HG03520 (cell line): ENCODE results near the gene SZRD1.
A peak's percentile ranks its signal among the peaks of the same experiment; 100 is the strongest.
"Not testable (repeated sequence)": the region's sequence is repeated elsewhere in the genome, so short reads cannot be mapped to it uniquely, and the experiment has no call there.

ENCODE experiments used
- ATAC-seq: cut with Tn5 transposase; IDR thresholded peaks from one replicate; pipeline ENCODE4 v1.9.1; 2021; ENCODE audit warnings: mild to moderate bottlenecking, moderate library complexity; ENCODE audit not compliant: unreplicated experiment

SZRD1 gene

GRCh38 chr1:16366722-16367257, at the start of gene SZRD1:
Gene SZRD1 (plus strand): TSS chr1:16367242. CDS start chr1:16367258, 16 bp downstream.
- peak; percentile 75 for ATAC-seq

DNA sequence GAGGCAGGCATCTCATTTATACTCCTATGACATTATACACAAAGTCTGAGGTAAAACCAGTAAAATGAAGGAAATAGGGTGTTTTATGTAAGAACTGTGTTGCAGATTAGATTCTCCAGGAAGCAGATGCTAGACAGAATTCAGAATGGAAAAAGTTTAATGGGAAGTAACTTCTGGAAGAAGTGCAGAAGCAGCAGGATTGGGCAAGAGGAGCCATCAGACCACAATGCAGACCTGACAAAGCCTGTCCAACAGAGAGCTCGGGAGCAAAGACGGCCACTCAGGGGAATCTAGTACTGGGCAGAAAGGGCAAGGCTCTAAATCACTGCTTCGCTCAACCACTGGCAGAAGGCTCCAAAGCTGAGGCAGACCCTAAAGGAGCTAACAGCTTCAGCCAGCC, 48.5 kb upstream of the SZRD1 start:
- no peak for ATAC-seq

- ATAC-seq, result no peak
These were observed 45.7 kb upstream of the SZRD1 start for GRCh38 chr1:16321176-16321867.

- ATAC-seq, result no peak
These were observed 42.6 kb upstream of the SZRD1 start for GRCh38 chr1:16324456-16324890.

GRCh38 chr1:16326833-16327404, 40.1 kb upstream of the SZRD1 start:
- ATAC-seq, result no peak

GRCh38 chr1:16334655-16335340, 32.2 kb upstream of the SZRD1 start:
- no peak for ATAC-seq

GRCh38 chr1:16338961-16339360, 28.1 kb upstream of the SZRD1 start:
- no peak for ATAC-seq

DNA sequence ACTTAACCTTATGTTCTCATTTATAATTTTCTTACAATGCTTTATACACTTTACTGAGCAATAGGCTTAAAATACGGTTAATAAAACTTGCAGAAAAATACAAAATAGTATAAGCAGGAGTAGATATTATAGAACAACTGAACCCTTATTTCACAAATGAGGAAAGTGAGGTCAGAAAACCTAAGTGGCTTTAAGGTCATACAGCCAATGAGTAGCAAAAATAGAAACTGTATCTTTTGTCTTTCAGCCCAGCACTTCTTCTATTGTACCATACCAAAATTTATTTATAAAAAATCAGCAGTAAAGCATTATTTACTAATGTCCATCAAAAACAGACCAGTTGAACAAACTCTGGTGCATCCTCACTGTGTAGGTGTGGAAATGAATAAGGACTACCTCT, 26.4 kb upstream of the SZRD1 start:
- ATAC-seq, result no peak

DNA sequence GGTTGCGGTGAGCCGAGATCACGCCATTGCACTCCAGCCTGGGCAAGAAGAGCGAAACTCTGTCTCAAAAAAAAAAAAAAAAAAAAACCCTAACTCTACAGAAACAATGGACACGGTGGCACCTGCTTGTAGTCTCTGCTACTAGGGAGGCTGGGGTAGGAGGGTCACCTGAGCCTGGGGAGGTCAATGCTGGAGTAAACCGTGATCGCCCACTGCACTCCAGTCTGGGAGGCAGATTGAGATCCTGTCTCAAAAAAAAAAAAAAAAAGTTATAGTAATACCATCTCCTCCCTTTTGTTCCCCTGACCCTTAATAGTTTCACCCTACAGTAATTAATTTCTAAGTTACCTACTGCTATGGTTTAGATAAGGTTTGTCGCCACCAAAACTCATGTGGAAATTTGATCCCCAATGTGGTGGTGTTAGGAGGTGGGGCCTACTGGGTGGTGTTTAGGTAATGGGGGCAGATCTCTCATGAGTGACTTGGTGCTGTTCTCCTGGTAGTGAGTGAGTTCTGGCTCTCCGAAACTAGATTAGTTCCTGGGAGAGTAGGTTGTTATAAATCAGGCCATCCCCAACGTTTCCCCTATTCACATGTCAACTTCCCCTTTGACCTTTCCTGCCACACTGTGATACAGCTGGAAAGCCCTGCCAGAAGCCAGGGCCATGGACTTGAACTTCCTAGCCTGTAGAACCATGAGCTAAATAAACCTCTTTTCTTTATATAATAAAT, 24.5 kb upstream of the SZRD1 start:
- no peak for ATAC-seq

DNA sequence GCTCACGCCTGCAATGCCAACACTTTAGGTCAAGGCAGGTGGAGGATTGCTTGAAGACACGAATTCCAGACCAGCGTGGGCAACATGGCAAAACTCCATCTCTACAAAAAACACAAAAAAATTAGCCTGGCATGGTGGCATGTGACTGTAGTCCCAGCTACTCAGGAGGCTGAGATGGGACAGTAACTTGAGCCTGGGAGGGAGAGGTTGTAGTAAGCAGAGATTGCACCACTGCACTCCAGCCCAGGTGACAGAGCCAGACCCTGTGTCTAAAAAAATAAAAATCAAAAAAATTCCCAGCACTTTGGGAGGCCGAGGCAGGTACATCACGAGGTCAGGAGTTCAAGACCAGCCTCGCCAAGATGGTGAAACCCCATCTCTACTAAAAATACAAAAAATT, 23.8 kb upstream of the SZRD1 start:
- not testable (repeated sequence) for ATAC-seq

- ATAC-seq, result no peak
These were observed 18.4 kb upstream of the SZRD1 start for GRCh38 chr1:16348414-16349182.

GRCh38 chr1:16349847-16350406, 17.1 kb upstream of the SZRD1 start:
- ATAC-seq, result no peak

GRCh38 chr1:16351456-16351993, 15.5 kb upstream of the SZRD1 start:
- no peak for ATAC-seq

- ATAC-seq, result peak; percentile 88
These were observed 14.8 kb upstream of the SZRD1 start, which contains the start of gene FBXO42 for GRCh38 chr1:16351994-16352841. Gene FBXO42 (minus strand): TSS chr1:16352480. CDS start chr1:16315418, 37,062 bp downstream.

- no peak for ATAC-seq
These were observed 14.1 kb upstream of the SZRD1 start for GRCh38 chr1:16352842-16353535.

DNA sequence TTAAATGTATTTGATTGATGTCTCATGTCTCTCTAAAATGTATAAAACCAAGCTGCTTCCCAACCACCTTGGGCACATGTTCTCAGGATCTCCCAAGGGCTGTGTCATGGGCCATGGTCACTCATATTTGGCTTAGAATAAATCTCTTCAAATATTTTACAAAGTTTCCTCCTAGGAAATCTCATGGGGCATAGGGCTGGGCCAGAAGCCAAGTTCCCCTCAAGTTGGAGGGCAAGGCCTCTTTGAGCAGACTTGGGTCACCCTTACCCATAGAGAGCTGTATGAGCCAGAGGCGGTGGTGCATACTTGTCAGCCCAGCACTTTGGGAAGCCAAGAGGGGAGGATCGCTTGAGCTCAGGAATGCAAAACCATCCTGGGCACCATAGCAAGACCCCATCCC, 12.4 kb upstream of the SZRD1 start:
- ATAC-seq, result no peak

- ATAC-seq, result no peak
These were observed 10.2 kb upstream of the SZRD1 start for GRCh38 chr1:16356867-16357266.

DNA sequence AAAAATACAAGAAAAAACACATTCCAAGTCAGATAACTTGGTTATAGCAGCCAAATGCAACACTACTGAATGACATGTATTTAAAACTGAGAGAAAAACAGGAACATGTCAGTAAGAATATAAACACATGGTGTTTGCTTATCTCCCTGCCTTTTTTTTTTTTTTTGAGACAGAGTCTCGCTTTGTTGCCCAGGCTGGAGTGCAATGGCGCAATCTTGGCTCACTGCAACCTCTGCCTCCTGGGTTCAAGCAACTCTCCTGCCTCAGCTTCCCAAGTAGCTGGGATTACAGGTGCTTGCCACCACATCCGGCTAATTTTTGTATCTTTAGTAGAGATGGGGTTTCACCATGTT, 1.9 kb upstream of the SZRD1 start:
- not testable (repeated sequence) for ATAC-seq
